ENCODE measurements around the gene DISC1.

Gene DISC1

GRCh38 chr1:231626535-231626950 lies at the start of gene DISC1:
Gene DISC1, plus strand, starts transcription at chr1:231626790. Its CDS starts 78 bp downstream, at chr1:231626868.
- Histone ChIP-seq H3K27ac (ENCODE audit: low read depth, low read length) (no peak within 1 kb of the TSS), H4K20me1 (ENCODE audit: low read depth, low read length) (no peaks in the 10 kb centered on the region), H3K9ac (ENCODE audit: low read length) (no peak within 1 kb of the TSS), H3F3A (ENCODE audit: insufficient read depth) (no peaks in the 10 kb centered on the region), H3K36me3 (ENCODE audit: low read length) (no peaks in the 10 kb centered on the region), H3K9me3 (ENCODE audit: insufficient read depth, low read length) (no peaks in the 10 kb centered on the region), H3K27me3 (ENCODE audit: low read length) (no peaks in the 10 kb centered on the region), H2AFZ (ENCODE audit: low read depth, low read length, severe bottlenecking) (no peak within 1 kb of the TSS), H3K4me2 (ENCODE audit: low read depth, low read length, poor library complexity, severe bottlenecking) (peak within 1 kb of the TSS; percentile 29), H3K79me2 (ENCODE audit: insufficient read depth, low read length) (no peaks in the 10 kb centered on the region), H3K4me3 (ENCODE audit: insufficient read depth, low read length, poor library complexity, severe bottlenecking) (no peak within 1 kb of the TSS), H3K9me2 (replicated peaks; ENCODE audit: insufficient read depth, low read length) (no peaks in the 10 kb centered on the region)
- TF ChIP-seq CTCF (IDR thresholded peaks at IDR 0.05; ENCODE audit: insufficient read depth, low read length, poor library complexity, severe bottlenecking): no peak
- no peak for TF ChIP-seq EZH2phosphoT487 (conservative IDR thresholded peaks at IDR 0.05; ENCODE audit: low read length)

GRCh38 chr1:231576804-231577718 lies 49.5 kb upstream of the DISC1 start:
- Histone ChIP-seq H4K20me1 (ENCODE audit: low read depth, low read length) (no peaks in the 10 kb centered on the region), H3K9me3 (ENCODE audit: insufficient read depth, low read length) (no peaks in the 10 kb centered on the region), H3K9me2 (replicated peaks; ENCODE audit: insufficient read depth, low read length) (no peaks in the 10 kb centered on the region), H3K27ac (ENCODE audit: low read depth, low read length) (no peak overlapping the region), H3K79me2 (ENCODE audit: insufficient read depth, low read length) (no peaks in the 10 kb centered on the region), H3K36me3 (ENCODE audit: low read length) (no peaks in the 10 kb centered on the region), H3K27me3 (ENCODE audit: low read length) (no peaks in the 10 kb centered on the region), H3K4me3 (ENCODE audit: insufficient read depth, low read length, poor library complexity, severe bottlenecking) (no peak overlapping the region), H3F3A (ENCODE audit: insufficient read depth) (no peaks in the 10 kb centered on the region), H2AFZ (ENCODE audit: low read depth, low read length, severe bottlenecking) (no peak overlapping the region), H3K4me2 (ENCODE audit: low read depth, low read length, poor library complexity, severe bottlenecking) (no peak overlapping the region), H3K9ac (ENCODE audit: low read length) (no peak overlapping the region)
- TF ChIP-seq CTCF (IDR thresholded peaks at IDR 0.05; ENCODE audit: insufficient read depth, low read length, poor library complexity, severe bottlenecking) (no peak), EZH2phosphoT487 (conservative IDR thresholded peaks at IDR 0.05; ENCODE audit: low read length) (no peak)

GRCh38 chr1:231580874-231581273 lies 45.7 kb upstream of the DISC1 start:
- H3K27ac ChIP-seq (ENCODE audit: low read depth, low read length): no peak overlapping the region
- no peaks in the 10 kb centered on the region for H3F3A ChIP-seq (ENCODE audit: insufficient read depth)
- no peaks in the 10 kb centered on the region for H3K27me3 ChIP-seq (ENCODE audit: low read length)
- no peaks in the 10 kb centered on the region for H3K79me2 ChIP-seq (ENCODE audit: insufficient read depth, low read length)
- no peak overlapping the region for H2AFZ ChIP-seq (ENCODE audit: low read depth, low read length, severe bottlenecking)
- no peaks in the 10 kb centered on the region for H3K9me2 ChIP-seq (replicated peaks; ENCODE audit: insufficient read depth, low read length)
- H3K4me2 ChIP-seq (ENCODE audit: low read depth, low read length, poor library complexity, severe bottlenecking): no peak overlapping the region
- no peaks in the 10 kb centered on the region for H3K36me3 ChIP-seq (ENCODE audit: low read length)
- TF ChIP-seq EZH2phosphoT487 (conservative IDR thresholded peaks at IDR 0.05; ENCODE audit: low read length): no peak
- TF ChIP-seq CTCF (IDR thresholded peaks at IDR 0.05; ENCODE audit: insufficient read depth, low read length, poor library complexity, severe bottlenecking): no peak
- no peak overlapping the region for H3K4me3 ChIP-seq (ENCODE audit: insufficient read depth, low read length, poor library complexity, severe bottlenecking)
- no peak overlapping the region for H3K9ac ChIP-seq (ENCODE audit: low read length)
- H3K9me3 ChIP-seq (ENCODE audit: insufficient read depth, low read length): no peaks in the 10 kb centered on the region
- H4K20me1 ChIP-seq (ENCODE audit: low read depth, low read length): no peaks in the 10 kb centered on the region
